CD14-positive monocyte (primary cell): ENCODE results near the gene GXYLT1. TPM values are rescaled to one million over a fixed set of nuclear protein-coding genes. Genes with fewer than 3 reads are reported as not detected.
"Not testable (repeated sequence)": the region's sequence is repeated elsewhere in the genome, so short reads cannot be mapped to it uniquely, and the experiment has no call there.

Experiments
- DNase-seq, 3 donors: peaks; one replicate each; pipeline ENCODE4 v3.0.0-alpha.2; 2011 to 2022
- H2AFZ ChIP-seq: 2 replicates; pipeline ENCODE4 v1.6.0; 2012; ENCODE audit warnings: mild to moderate bottlenecking, low read depth, low read length, inconsistent platforms; ENCODE audit not compliant: insufficient read depth, poor library complexity, severe bottlenecking
- H3K27ac ChIP-seq, 2 donors: 1 replicate in 1 of 2; 2 replicates in 1 of 2; pipeline ENCODE4 v1.5.1; 2012 to 2013; ENCODE audit warnings: low read length in 2 of 2, control low read depth in 1 of 2, inconsistent platforms in 1 of 2, low read depth in 1 of 2, mild to moderate bottlenecking in 1 of 2
- H3K27me3 ChIP-seq, 2 donors: one replicate each; pipeline versions ENCODE4 v1.6.0 to v1.6.1; 2011 to 2013; ENCODE audit warnings: low read length in 2 of 2; ENCODE audit not compliant: control insufficient read depth in 2 of 2, insufficient read depth in 2 of 2
- H3K36me3 ChIP-seq, 2 donors: replicated peaks in 1 of 2; 1 replicate in 1 of 2; 2 replicates in 1 of 2; pipeline versions ENCODE4 v1.5.1 to v1.6.1; 2012 to 2013; ENCODE audit warnings: low read length in 2 of 2, control low read depth in 1 of 2, inconsistent platforms in 1 of 2, mild to moderate bottlenecking in 1 of 2; ENCODE audit not compliant: insufficient read depth in 2 of 2, control insufficient read depth in 1 of 2
- H3K4me1 ChIP-seq, 2 donors: 1 replicate in 1 of 2; 2 replicates in 1 of 2; pipeline versions ENCODE4 v1.5.1 to v1.6.1; 2012 to 2013; ENCODE audit warnings: low read length in 2 of 2, control low read depth in 1 of 2, inconsistent platforms in 1 of 2, mild to moderate bottlenecking in 1 of 2, moderate library complexity in 1 of 2; ENCODE audit not compliant: insufficient read depth in 2 of 2, control insufficient read depth in 1 of 2
- H3K4me2 ChIP-seq: replicated peaks from 2 replicates; pipeline ENCODE3; 2012; ENCODE audit warnings: low read length, moderate library complexity, mild to moderate bottlenecking; ENCODE audit not compliant: poor library complexity, severe bottlenecking; ENCODE audit errors: extremely low read depth
- H3K4me3 ChIP-seq, 3 experiments: fragments of 200-600 bp in 1 of 3; sonication (generic) in 1 of 3; replicated peaks in 1 of 3; 1 replicate in 2 of 3; 2 replicates in 1 of 3; pipeline ENCODE4 v1.5.1; 2011 to 2013; ENCODE audit warnings: low read length in 3 of 3, mild to moderate bottlenecking in 3 of 3, control low read depth in 2 of 3, low read depth in 2 of 3, inconsistent platforms in 1 of 3, moderate library complexity in 1 of 3
- H3K79me2 ChIP-seq: 2 replicates; pipeline ENCODE4 v1.6.0; 2012; ENCODE audit warnings: mild to moderate bottlenecking, control low read depth, inconsistent platforms, low read length, moderate library complexity; ENCODE audit not compliant: insufficient read depth
- H3K9ac ChIP-seq: 2 replicates; pipeline ENCODE4 v1.6.0; 2017; ENCODE audit warnings: low read length, mild to moderate bottlenecking; ENCODE audit not compliant: insufficient read depth, poor library complexity, severe bottlenecking
- H3K9me3 ChIP-seq, 2 donors: replicated peaks in 1 of 2; 1 replicate in 1 of 2; 2 replicates in 1 of 2; pipeline versions ENCODE4 v1.5.1 to v1.6.1; 2012 to 2013; ENCODE audit warnings: low read length in 2 of 2, control low read depth in 1 of 2; ENCODE audit not compliant: control insufficient read depth in 1 of 2, insufficient read depth in 1 of 2
- H4K20me1 ChIP-seq: 2 replicates; pipeline ENCODE4 v1.6.0; 2012; ENCODE audit warnings: mild to moderate bottlenecking, low read length, control low read depth, moderate library complexity; ENCODE audit not compliant: insufficient read depth
- H3K27ac Mint-ChIP-seq, 7 donors: one replicate each; pipeline ENCODE4 v1.8.0; 2020; ENCODE audit warnings: mild to moderate bottlenecking in 7 of 7, mixed read lengths in 7 of 7, moderate library complexity in 6 of 7, inconsistent platforms in 2 of 7
- H3K27me3 Mint-ChIP-seq, 3 donors: one replicate each; pipeline ENCODE4 v1.8.0; 2021 to 2022; ENCODE audit warnings: low read depth in 3 of 3, mild to moderate bottlenecking in 3 of 3, mixed read lengths in 3 of 3, moderate library complexity in 3 of 3, inconsistent platforms in 1 of 3
- H3K36me3 Mint-ChIP-seq, 2 donors: one replicate each; pipeline ENCODE4 v1.8.0; 2020; ENCODE audit warnings: mixed read lengths in 2 of 2, inconsistent platforms in 1 of 2, mild to moderate bottlenecking in 1 of 2
- H3K4me1 Mint-ChIP-seq: one replicate; pipeline ENCODE4 v1.8.0; 2020; ENCODE audit warnings: mild to moderate bottlenecking, mixed read lengths
- H3K4me3 Mint-ChIP-seq, 2 donors: one replicate each; pipeline ENCODE4 v1.8.0; 2020; ENCODE audit warnings: mild to moderate bottlenecking in 2 of 2, mixed read lengths in 2 of 2, moderate library complexity in 1 of 2
- H3K9me3 Mint-ChIP-seq, 7 donors: one replicate each; pipeline ENCODE4 v1.8.0; 2020 to 2022; ENCODE audit warnings: mixed read lengths in 7 of 7, mild to moderate bottlenecking in 6 of 7, moderate library complexity in 6 of 7, inconsistent platforms in 2 of 7
- WGBS: methylation state at CpG from one replicate; pipeline ENCODE4 v1.1.5; 2013; ENCODE audit warnings: missing lambda C conversion rate; ENCODE audit not compliant: insufficient coverage; 5-methylcytosine and 5-hydroxymethylcytosine counted together
- intact Hi-C, 2 donors: fragments of 100-400 bp; cut with micrococcal nuclease; formaldehyde crosslinking; loops; one replicate each; pipeline versions ENCODE4 v1.15.0 to v1.15.1; 2023
- polyA plus RNA-seq, 3 donors: library from polyadenylated mRNA; depleted of rRNA in 1 of 3; unstranded in 2 of 3; stranded (reverse) in 1 of 3; fragments of 300-500 nt in 2 of 3; fragments of >200 nt in 1 of 3; fragmentation: Illumina TruSeq in 2 of 3; gene quantifications; 1 replicate in 2 of 3; 2 replicates in 1 of 3; pipeline ENCODE4 v1.2.3, GENCODE V29; 2012 to 2021
- TF ChIP-seq, protein P1 (sequence below): fragments of 200-600 bp; IDR thresholded peaks from one replicate; pipeline ENCODE4 v1.8.0; 2022; ENCODE audit warnings: antibody characterized with exemption, mild to moderate bottlenecking

Gene GXYLT1
- polyA plus RNA-seq, 3 donors = 2.5 to 7.1 (median 4.9) TPM

DNA sequence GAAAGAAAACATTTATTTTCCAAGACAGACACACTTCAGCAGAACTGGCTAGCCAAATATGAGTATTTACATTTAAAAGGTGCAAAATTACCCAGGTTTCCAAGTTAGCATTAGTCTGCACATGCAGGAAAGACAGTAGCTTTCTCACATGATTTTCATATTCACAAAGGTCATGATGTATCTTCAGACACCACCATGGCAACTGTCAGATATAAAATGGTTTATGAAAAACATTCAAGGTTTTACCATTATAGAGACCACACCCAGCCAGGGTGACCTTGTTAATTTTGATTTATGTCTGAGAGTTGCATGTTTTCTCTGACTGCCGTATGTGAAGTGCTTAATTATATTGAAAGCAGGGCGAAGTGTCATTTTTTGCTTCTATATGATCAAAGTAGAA is 91.2 kb downstream of the GXYLT1 start:
- Mint-ChIP-seq H3K4me1 (peaks cover 19% of the 10 kb centered on the region), H3K27ac (no peak overlapping the region), H3K9me3 (peaks cover under 1 to 18% (median 8%) of the 10 kb centered on the region in 7 donors), H3K27me3 (no peaks in the 10 kb centered on the region), H3K4me3 (no peak overlapping the region), H3K36me3 (peaks cover 0 to 3% of the 10 kb centered on the region in 2 donors)
- no peak overlapping the region for H3K9ac ChIP-seq
- no peaks in the 10 kb centered on the region for H4K20me1 ChIP-seq
- H3K36me3 ChIP-seq = no peaks in the 10 kb centered on the region
- TF ChIP-seq, protein P1, sequence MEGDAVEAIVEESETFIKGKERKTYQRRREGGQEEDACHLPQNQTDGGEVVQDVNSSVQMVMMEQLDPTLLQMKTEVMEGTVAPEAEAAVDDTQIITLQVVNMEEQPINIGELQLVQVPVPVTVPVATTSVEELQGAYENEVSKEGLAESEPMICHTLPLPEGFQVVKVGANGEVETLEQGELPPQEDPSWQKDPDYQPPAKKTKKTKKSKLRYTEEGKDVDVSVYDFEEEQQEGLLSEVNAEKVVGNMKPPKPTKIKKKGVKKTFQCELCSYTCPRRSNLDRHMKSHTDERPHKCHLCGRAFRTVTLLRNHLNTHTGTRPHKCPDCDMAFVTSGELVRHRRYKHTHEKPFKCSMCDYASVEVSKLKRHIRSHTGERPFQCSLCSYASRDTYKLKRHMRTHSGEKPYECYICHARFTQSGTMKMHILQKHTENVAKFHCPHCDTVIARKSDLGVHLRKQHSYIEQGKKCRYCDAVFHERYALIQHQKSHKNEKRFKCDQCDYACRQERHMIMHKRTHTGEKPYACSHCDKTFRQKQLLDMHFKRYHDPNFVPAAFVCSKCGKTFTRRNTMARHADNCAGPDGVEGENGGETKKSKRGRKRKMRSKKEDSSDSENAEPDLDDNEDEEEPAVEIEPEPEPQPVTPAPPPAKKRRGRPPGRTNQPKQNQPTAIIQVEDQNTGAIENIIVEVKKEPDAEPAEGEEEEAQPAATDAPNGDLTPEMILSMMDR = no peak
- no peaks in the 10 kb centered on the region for H3K79me2 ChIP-seq
- WGBS = 100% methylated on average over 2 of the region's 2 CpGs
- H3K27ac ChIP-seq = no peak overlapping the region
- H3K4me3 ChIP-seq = no peak overlapping the region
- peaks cover 14 to 15% of the 10 kb centered on the region in 2 donors for H3K4me1 ChIP-seq
- no peaks in the 10 kb centered on the region for H3K9me3 ChIP-seq
- no peak for DNase-seq
- H3K4me2 ChIP-seq = no peak overlapping the region
- intact Hi-C loops = no loop called here
- H2AFZ ChIP-seq = no peak overlapping the region
- no peaks in the 10 kb centered on the region for H3K27me3 ChIP-seq

DNA sequence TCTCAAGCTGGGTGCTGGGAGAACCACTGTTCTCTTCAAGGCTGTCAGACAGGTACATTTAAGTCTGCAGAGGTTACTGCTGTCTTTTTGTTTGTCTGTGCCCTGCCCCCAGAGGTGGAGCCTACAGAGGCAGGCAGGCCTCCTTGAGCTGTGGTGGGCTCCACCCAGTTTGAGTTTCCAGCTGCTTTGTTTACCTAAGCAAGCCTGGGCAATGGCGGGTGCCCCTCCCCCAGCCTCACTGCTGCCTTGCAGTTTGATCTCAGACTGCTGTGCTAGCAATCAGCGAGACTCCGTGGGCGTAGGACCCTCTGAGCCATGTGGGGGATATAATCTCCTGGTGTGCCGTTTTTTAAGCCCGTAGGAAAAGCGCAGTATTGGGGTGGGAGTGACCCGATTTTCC is 95.7 kb downstream of the GXYLT1 start:
- H3K36me3 ChIP-seq, H3K4me1 Mint-ChIP-seq, intact Hi-C loops, H3K4me3 ChIP-seq, H3K4me1 ChIP-seq, H3K9ac ChIP-seq, H4K20me1 ChIP-seq, H3K27me3 ChIP-seq, H3K4me2 ChIP-seq, DNase-seq, H3K27ac Mint-ChIP-seq, H3K4me3 Mint-ChIP-seq, H2AFZ ChIP-seq, H3K27ac ChIP-seq, H3K36me3 Mint-ChIP-seq, H3K27me3 Mint-ChIP-seq, H3K79me2 ChIP-seq, H3K9me3 ChIP-seq: not testable (repeated sequence)
- 100% methylated on average over 3 of the region's 8 CpGs for WGBS
- H3K9me3 Mint-ChIP-seq = peaks cover 12 to 34% (median 22%) of the 10 kb centered on the region in 7 donors
